ENCODE measurements around the gene TBC1D4. TPM values are rescaled to one million over a fixed set of nuclear protein-coding genes. Genes with fewer than 3 reads are reported as not detected.

TBC1D4 gene
- total RNA-seq = 7.3 and 8.6 TPM in 2 replicates

GRCh38 chr13:75482070-75482819, at the start of gene TBC1D4:
Gene TBC1D4, minus strand, starts transcription at chr13:75482169. Its CDS starts 402 bp downstream, at chr13:75481767.

Other genes starting within 250 kb of the TBC1D4 start
- gene COMMD6, start 55.7 kb upstream of the TBC1D4 start, total RNA-seq = 19.6 and 47.1 TPM in 2 replicates
- 27.9 and 80.1 TPM in 2 replicates for gene UCHL3, start 67.6 kb upstream of the TBC1D4 start, total RNA-seq
- gene LMO7, start 154.2 kb upstream of the TBC1D4 start, total RNA-seq = 81.6 and 97.0 TPM in 2 replicates

Measured in placental epithelial cell (primary cell).